ENCODE measurements around the gene MALRD1. TPM values are rescaled to one million over a fixed set of nuclear protein-coding genes. Genes with fewer than 3 reads are reported as not detected.

MALRD1 gene
- total and polyA plus RNA-seq, 2 of the 8 experiments (the other 6 are each of a cell fraction or from before 2014, with no cell fraction given) = 0.32 to 0.35 TPM

DNA sequence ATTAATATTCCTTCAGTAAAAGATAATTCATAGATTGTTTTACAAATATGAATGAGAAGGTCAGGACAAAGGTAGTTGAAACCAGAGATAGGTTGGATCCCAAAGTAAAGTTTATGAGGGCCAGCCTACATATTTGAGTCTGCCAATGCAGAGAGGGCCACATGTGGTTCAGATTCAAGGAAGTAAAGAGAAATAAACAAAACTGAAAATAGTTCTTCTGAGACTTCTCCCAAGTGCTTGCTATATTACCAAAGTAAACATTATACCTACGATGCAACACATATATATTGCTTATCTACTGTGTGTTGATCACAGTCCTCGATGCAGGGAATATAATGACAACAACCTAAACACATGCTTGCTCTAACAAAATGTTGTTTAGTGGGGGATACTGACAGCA is 109.8 kb downstream of the MALRD1 start:
- Histone ChIP-seq H3K79me1 (ENCODE audit: low read depth, low read length) (no peaks in the 10 kb centered on the region), H2BK12ac (ENCODE audit: low read depth, low read length) (no peak overlapping the region), H3K23me2 (ENCODE audit: low read depth, low read length) (no peaks in the 10 kb centered on the region), H3K27me3 (replicated peaks in 1 of 4; ENCODE audit: control insufficient read depth in 3 of 4, extremely low read depth in 1 of 4, insufficient read depth in 3 of 4, low read length in 3 of 4) (no peaks in the 10 kb centered on the region), H4K5ac (ENCODE audit: insufficient read length, low read depth, low read length) (no peak overlapping the region), H3K23ac (ENCODE audit: insufficient read length) (no peak overlapping the region), H3K36me3 (ENCODE audit: control insufficient read depth in 2 of 4, insufficient read depth in 4 of 4, low read length in 3 of 4) (no peaks in the 10 kb centered on the region), H2AFZ (ENCODE audit: low read length) (no peak overlapping the region), H3K27ac (ENCODE audit: low read depth, low read length) (no peak overlapping the region), H3K14ac (ENCODE audit: insufficient read length) (no peak overlapping the region), H3K4me2 (ENCODE audit: insufficient read depth in 1 of 2, low read depth in 2 of 2, low read length in 2 of 2) (no peak overlapping the region), H3K56ac (replicated peaks; ENCODE audit: insufficient read length, low read depth, low read length) (no peak overlapping the region), H3K79me2 (ENCODE audit: control insufficient read depth in 1 of 2, insufficient read depth in 2 of 2, low read length in 2 of 2) (no peaks in the 10 kb centered on the region), H3K4me1 (replicated peaks in 1 of 4; ENCODE audit: control insufficient read depth in 3 of 4, insufficient read depth in 4 of 4, low read length in 3 of 4) (no peaks in the 10 kb centered on the region), H2BK20ac (ENCODE audit: low read length) (no peak overlapping the region), H4K91ac (replicated peaks; ENCODE audit: insufficient read length, low read length) (no peak overlapping the region), H4K8ac (ENCODE audit: extremely low read depth, insufficient read depth, low read length) (no peak overlapping the region), H3K9ac (replicated peaks in 1 of 4; ENCODE audit: extremely low read depth in 1 of 4, low read depth in 3 of 4, low read length in 3 of 4) (no peak overlapping the region), H3K4me3 (ENCODE audit: extremely low read depth in 1 of 4, insufficient read depth in 2 of 4, low read depth in 3 of 4, low read length in 4 of 4) (no peak overlapping the region), H2AK5ac (ENCODE audit: low read depth, low read length) (no peak overlapping the region), H2BK15ac (ENCODE audit: low read length) (no peak overlapping the region), H4K20me1 (replicated peaks in 1 of 2; ENCODE audit: control insufficient read depth in 1 of 2, insufficient read depth in 2 of 2, low read length in 2 of 2) (no peaks in the 10 kb centered on the region), H2BK5ac (ENCODE audit: low read depth, low read length) (no peak overlapping the region), H2BK120ac (replicated peaks; ENCODE audit: low read depth, low read length) (no peak overlapping the region), H3K4ac (replicated peaks; ENCODE audit: insufficient read length, low read depth, low read length) (no peak overlapping the region), H3K18ac (ENCODE audit: extremely low read depth, low read length) (no peak overlapping the region), H3K9me3 (ENCODE audit: insufficient read depth in 2 of 2, low read depth in 1 of 2, low read length in 1 of 2) (no peaks in the 10 kb centered on the region)
- POLR2A ChIA-PET (ENCODE audit: partially characterized antibody) = no interaction called here
- CTCF ChIA-PET (ENCODE audit: partially characterized antibody) = interaction anchor here (0.8 to 3.6 kb wide), 2 partner anchors 10 to 31 kb away, joined by 3 to 16 read pairs; no protein-coding TSS in a partner anchor
- TF ChIP-seq CHD2 (IDR thresholded peaks at IDR 0.05; ENCODE audit: low read length) (no peak), PHF8 (conservative IDR thresholded peaks at IDR 0.05; ENCODE audit: low read depth, low read length) (no peak), EGR1 (IDR thresholded peaks at IDR 0.05; ENCODE audit: borderline replicate concordance, low read depth, low read length) (no peak), SAP30 (IDR thresholded peaks at IDR 0.05; ENCODE audit: insufficient read depth, insufficient replicate concordance, low read length) (no peak), ZNF274 (IDR thresholded peaks at IDR 0.05; ENCODE audit: borderline replicate concordance, extremely low read depth, low read length) (no peak), BACH1 (IDR thresholded peaks at IDR 0.05; ENCODE audit: low read length) (no peak)
- TF ChIP-seq, protein P1, sequence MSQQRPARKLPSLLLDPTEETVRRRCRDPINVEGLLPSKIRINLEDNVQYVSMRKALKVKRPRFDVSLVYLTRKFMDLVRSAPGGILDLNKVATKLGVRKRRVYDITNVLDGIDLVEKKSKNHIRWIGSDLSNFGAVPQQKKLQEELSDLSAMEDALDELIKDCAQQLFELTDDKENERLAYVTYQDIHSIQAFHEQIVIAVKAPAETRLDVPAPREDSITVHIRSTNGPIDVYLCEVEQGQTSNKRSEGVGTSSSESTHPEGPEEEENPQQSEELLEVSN (IDR thresholded peaks at IDR 0.05) = no peak
- TF ChIP-seq, protein P2, sequence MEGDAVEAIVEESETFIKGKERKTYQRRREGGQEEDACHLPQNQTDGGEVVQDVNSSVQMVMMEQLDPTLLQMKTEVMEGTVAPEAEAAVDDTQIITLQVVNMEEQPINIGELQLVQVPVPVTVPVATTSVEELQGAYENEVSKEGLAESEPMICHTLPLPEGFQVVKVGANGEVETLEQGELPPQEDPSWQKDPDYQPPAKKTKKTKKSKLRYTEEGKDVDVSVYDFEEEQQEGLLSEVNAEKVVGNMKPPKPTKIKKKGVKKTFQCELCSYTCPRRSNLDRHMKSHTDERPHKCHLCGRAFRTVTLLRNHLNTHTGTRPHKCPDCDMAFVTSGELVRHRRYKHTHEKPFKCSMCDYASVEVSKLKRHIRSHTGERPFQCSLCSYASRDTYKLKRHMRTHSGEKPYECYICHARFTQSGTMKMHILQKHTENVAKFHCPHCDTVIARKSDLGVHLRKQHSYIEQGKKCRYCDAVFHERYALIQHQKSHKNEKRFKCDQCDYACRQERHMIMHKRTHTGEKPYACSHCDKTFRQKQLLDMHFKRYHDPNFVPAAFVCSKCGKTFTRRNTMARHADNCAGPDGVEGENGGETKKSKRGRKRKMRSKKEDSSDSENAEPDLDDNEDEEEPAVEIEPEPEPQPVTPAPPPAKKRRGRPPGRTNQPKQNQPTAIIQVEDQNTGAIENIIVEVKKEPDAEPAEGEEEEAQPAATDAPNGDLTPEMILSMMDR (IDR thresholded peaks at IDR 0.05; ENCODE audit: control extremely low read depth in 1 of 3, insufficient read depth in 1 of 3, low read depth in 1 of 3, low read length in 3 of 3) = no peak
- FAIRE-seq (no peak), DNase-seq (ENCODE audit: low read depth in 1 of 2, low spot score in 2 of 2) (no peak)
- 81% methylated on average over 2 of the region's 2 CpGs; no CpG with 5 or more reads in 1 of the 2 experiments for WGBS, 2 experiments (ENCODE audit: extremely low coverage in 1 of 2, insufficient coverage in 1 of 2, insufficient read length in 1 of 2, insufficient replicate concordance in 2 of 2, low coverage in 1 of 2, low lambda C conversion rate in 2 of 2, missing lambda C conversion rate in 1 of 2)
